Activated T-helper 1 cell treated with anti-CD3 and anti-CD28 coated beads, Interleukin-2, amount 50 U/mL, for 16 hours (primary cell): ENCODE results near the gene OTOP1.
"Not testable (repeated sequence)": the region's sequence is repeated elsewhere in the genome, so short reads cannot be mapped to it uniquely, and the experiment has no call there.

Experiments used
- DNase-seq, 2 donors: peaks; one replicate each; pipeline ENCODE4 v3.0.0-alpha.2; 2020; ENCODE audit warnings: low read depth in 1 of 2, low spot score in 1 of 2

Gene OTOP1

GRCh38 chr4:4165701-4166392 is 60.9 kb downstream of the OTOP1 start:
- DNase-seq, result not testable (repeated sequence)

DNA sequence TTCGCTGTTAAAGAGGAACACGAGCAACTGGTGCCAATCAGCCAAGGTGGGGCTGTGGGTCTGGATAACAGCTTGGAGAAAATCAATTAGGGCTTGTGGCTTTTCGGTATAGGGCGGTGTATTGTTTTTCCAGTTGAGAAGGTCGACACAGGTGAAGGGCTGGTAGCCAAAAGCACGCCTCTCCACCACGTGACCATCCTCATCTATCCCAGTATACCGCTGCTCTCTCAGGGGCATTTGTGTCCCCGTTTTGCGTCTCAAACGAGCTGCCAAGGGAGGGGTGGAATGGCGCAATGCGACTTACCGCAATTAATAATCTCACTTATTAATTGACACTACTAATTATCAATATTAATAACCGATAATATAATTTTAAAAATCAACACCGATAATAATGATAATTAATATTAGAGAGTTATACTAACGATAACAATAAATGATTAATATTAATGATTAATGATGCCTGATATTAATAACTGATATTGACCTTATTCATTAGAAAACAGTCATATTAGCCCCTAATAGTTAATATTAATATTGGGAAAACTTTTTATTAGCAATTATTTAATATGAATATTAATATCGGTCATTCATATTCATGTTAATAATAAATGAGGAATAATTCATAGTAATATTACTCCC is 62.1 kb downstream of the OTOP1 start:
- DNase-seq, result not testable (repeated sequence)

DNA sequence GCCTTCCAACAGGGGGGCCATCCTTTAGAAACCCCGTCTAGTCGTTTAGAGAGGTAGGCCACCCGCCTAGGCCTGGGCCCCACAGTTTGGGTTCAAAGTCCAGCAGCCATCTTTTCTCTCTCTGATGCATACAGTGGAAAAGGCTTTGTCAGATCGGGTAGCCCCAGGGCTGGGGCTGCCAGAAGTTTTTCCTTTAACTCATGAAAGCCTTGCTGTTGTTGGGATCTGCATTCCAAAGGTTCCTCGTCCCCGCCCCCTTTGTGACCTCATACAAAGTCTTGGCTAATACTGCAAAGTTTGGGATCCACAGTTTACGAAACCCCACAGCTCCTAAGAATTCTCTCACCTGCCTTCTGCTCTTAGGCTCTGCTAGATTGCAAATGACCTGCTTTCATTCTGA is 64.5 kb downstream of the OTOP1 start:
- not testable (repeated sequence) for DNase-seq

DNA sequence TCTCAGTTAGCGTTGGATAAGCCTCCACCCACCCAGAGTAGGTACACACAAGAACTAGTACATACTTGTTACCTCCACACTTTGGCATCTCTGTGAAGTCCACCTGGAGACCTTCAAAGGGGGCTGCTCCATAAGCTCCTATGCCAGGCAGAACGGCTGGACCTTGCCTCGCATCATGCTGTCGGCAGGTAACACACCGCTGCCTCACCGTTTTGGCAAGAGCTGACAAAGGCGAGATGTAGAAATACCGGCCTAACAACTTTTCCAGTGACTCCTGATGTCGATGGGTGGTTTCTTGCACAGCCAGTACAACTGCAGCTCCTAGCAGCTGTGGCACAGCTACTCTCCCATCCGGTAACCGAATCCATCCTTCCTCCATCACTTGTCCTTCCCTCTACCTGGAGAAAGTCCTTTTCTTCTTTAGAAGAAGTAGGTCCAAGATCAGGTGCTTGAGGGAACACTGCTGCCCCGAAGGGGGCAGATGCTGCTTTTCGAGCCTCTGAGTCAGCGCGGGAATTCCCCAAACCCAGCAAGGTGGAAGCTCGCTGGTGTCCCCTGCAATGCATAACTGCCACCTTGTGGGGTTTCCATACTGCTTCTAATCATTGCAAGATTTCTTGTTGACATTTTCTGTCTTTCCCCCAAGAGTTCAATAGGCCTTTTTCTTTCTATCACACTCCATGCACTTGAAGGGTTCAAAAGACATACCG is 65.6 kb downstream of the OTOP1 start:
- not testable (repeated sequence) for DNase-seq

DNA sequence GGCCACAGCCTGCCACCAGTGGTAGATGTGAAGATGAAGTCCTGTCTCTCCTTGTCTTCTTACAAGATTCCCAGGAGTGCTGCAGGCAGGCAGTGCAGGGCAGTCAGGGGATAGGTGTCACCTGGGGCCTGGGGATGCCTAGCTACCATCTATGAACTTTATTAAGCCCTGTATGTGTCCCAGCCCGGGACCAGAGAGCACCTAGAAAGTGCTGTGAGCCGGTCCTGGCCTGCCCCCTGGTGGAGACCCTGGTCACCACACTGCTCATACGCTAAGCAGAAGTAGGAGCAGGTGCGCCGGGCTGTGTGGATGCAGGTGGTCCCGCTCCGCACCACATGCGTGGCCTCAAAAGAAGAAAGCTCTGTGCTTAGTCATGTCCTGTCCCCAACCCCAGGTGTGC is 81.1 kb downstream of the OTOP1 start:
- DNase-seq, result not testable (repeated sequence)

DNA sequence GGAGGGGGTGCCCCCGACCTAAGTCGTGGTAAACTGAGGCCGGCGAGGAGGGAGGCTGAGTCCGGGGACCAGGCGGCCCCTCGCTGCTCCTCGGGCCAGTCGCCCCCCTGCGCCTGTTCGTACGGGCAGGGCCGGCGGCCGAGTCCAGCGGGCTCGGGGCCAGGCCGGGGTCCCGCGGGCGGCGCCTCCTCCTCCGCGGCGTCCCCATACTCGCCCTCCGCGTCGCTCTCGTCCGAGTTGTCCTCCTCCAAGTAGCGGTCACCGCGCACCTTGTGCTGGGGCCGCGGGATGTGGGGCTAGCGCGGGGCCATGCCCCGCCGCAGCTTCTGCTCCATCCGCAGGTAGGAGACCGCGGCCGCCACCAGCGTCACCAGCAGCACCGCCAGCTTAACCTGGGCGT is 83.4 kb downstream of the OTOP1 start:
- not testable (repeated sequence) for DNase-seq

GRCh38 chr4:4142679-4143078 is 84.0 kb downstream of the OTOP1 start:
- peak in 1 of 2 donors; percentile 2 for DNase-seq

DNA sequence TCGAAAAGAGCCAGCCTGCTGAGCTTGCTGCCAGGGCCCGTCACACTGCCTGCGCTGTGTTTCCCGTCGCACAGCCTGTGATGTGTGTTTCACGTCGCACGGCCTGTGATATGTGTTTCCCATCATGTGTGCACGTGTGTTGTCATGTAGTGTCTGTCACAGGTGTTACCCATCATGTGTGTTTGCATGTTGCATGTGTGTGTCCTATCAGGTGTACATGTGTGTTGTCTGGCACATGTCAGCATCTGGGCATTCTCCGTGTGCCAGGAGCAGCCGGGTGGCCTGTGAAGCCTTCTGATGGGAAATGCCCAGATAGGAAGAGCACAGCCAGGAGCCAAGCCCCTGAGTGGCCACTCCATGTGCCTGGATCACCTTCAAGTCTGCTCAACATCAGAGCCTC is 85.5 kb downstream of the OTOP1 start:
- DNase-seq, result not testable (repeated sequence)
